Measurements from ENCODE around the gene JUNB. TPM values are rescaled to one million over a fixed set of nuclear protein-coding genes. Genes with fewer than 3 reads are reported as not detected.

The JUNB gene
- total RNA-seq, 3 donors from 2014 or later: 170 to 191 (median 191) TPM

- Histone ChIP-seq H3K36me3 (ENCODE audit: low read depth) (no peaks in the 10 kb centered on the region), H3K9me3 (no peaks in the 10 kb centered on the region), H3K4me3 (no peak overlapping the region), H3K4me1 (ENCODE audit: low read depth) (peaks cover 46% of the 10 kb centered on the region)
- intact Hi-C loops (cut with DNase I, micrococcal nuclease): no loop called here
- ATAC-seq (no peak), DNase-seq (peak; percentile 52 to 77 (median 59))
- TF ChIP-seq CTCF (IDR thresholded peaks at IDR 0.05): no peak
These were observed 11.9 kb upstream of the JUNB start for GRCh38 chr19:12779162-12779993.

- no peak for DNase-seq
- TF ChIP-seq CTCF (IDR thresholded peaks at IDR 0.05): no peak
These were observed 9.2 kb upstream of the JUNB start for GRCh38 chr19:12782174-12782423.

GRCh38 chr19:12782424-12783290 lies 8.6 kb upstream of the JUNB start:
- TF ChIP-seq CTCF (IDR thresholded peaks at IDR 0.05): no peak
- Histone ChIP-seq H3K4me1 (ENCODE audit: low read depth) (peaks cover 60% of the 10 kb centered on the region), H3K4me3 (peak overlapping the region; percentile 9), H3K9me3 (no peaks in the 10 kb centered on the region), H3K36me3 (ENCODE audit: low read depth) (no peaks in the 10 kb centered on the region)
- DNase-seq: peak; percentile 87 to 94 (median 90)
- intact Hi-C loops (cut with DNase I, micrococcal nuclease): no loop called here
- ATAC-seq: peak; percentile 62

More at GRCh38 chr19:12782174-12782423, 9.2 kb upstream of the JUNB start:
- Histone ChIP-seq H3K9me3 (no peaks in the 10 kb centered on the region), H3K4me1 (ENCODE audit: low read depth) (peaks cover 58% of the 10 kb centered on the region), H3K36me3 (ENCODE audit: low read depth) (no peaks in the 10 kb centered on the region), H3K4me3 (peak overlapping the region; percentile 9)
- intact Hi-C loops (cut with DNase I, micrococcal nuclease): no loop called here
- no peak for ATAC-seq

- Histone ChIP-seq H3K36me3 (ENCODE audit: low read depth) (no peaks in the 10 kb centered on the region), H3K4me3 (no peak overlapping the region), H3K9me3 (no peaks in the 10 kb centered on the region), H3K4me1 (ENCODE audit: low read depth) (peaks cover 65% of the 10 kb centered on the region)
- intact Hi-C loops (cut with DNase I, micrococcal nuclease): no loop called here
- no peak for TF ChIP-seq CTCF (IDR thresholded peaks at IDR 0.05)
- DNase-seq (no peak), ATAC-seq (no peak)
These were observed 7.9 kb upstream of the JUNB start for GRCh38 chr19:12783291-12783848.

- ATAC-seq (no peak), DNase-seq (peak; percentile 58 to 82 (median 76))
- Histone ChIP-seq H3K36me3 (ENCODE audit: low read depth) (no peaks in the 10 kb centered on the region), H3K4me3 (no peak overlapping the region), H3K9me3 (no peaks in the 10 kb centered on the region), H3K4me1 (ENCODE audit: low read depth) (peaks cover 66% of the 10 kb centered on the region)
- TF ChIP-seq CTCF (IDR thresholded peaks at IDR 0.05): no peak
- intact Hi-C loops (cut with DNase I, micrococcal nuclease): no loop called here
These were observed 7.4 kb upstream of the JUNB start for GRCh38 chr19:12783849-12784393.
